SK-N-SH (cell line): ENCODE measurements around the gene NLRC5. TPM values are rescaled to one million over a fixed set of nuclear protein-coding genes. Genes with fewer than 3 reads are reported as not detected.

Experiments used
- CTCF ChIA-PET: fragments of 300-600, 350-600 bp; formaldehyde crosslinking; extraction: SDS; loops from one replicate; lab custom pipeline; 2021; lab: Yijun Ruan, JAX
- POLR2A ChIA-PET: fragments of 350-600 bp; sonication (Branson Sonifier 250); formaldehyde crosslinking; extraction: SDS; loops from one replicate; lab custom pipeline; 2020; ENCODE audit warnings: antibody characterized with exemption, inconsistent platforms; lab: Yijun Ruan, JAX
- DNase-seq: peaks from one replicate; pipeline ENCODE4 v3.0.0; 2012
- H2AFZ ChIP-seq: fragments of 200-600 bp; sonication (generic); 2 replicates; pipeline ENCODE4 v1.8.1; 2016; ENCODE audit warnings: antibody characterized with exemption, mild to moderate bottlenecking, low read depth
- H3F3A ChIP-seq: fragments of 200-600 bp; sonication (generic); replicated peaks from 2 replicates; pipeline ENCODE3; 2016; ENCODE audit warnings: antibody characterized with exemption, mild to moderate bottlenecking; ENCODE audit not compliant: insufficient read depth
- H3K27ac ChIP-seq, 2 experiments: fragments of 200-500 bp in 1 of 2; fragments of 200-600 bp in 1 of 2; sonication (Bioruptor generic) in 1 of 2; sonication (generic), shearing (Covaris generic) in 1 of 2; 2 replicates each; pipeline versions ENCODE4 v1.5.1 to v1.6.1; 2014 to 2016; ENCODE audit warnings: low read depth in 2 of 2, inconsistent platforms in 1 of 2, low read length in 1 of 2, mild to moderate bottlenecking in 1 of 2, mixed read lengths in 1 of 2
- H3K27me3 ChIP-seq: fragments of 200-600 bp; sonication (generic), shearing (Covaris generic); 2 replicates; pipeline ENCODE4 v1.6.1; 2016; ENCODE audit warnings: mixed run types; ENCODE audit not compliant: insufficient read depth
- H3K36me3 ChIP-seq, 2 experiments: fragments of 200-500 bp in 1 of 2; fragments of 200-600 bp in 1 of 2; sonication (Bioruptor generic) in 1 of 2; sonication (generic) in 1 of 2; replicated peaks in 1 of 2; 2 replicates each; pipeline versions ENCODE3 to v1.5.1; 2014 to 2016; ENCODE audit warnings: low read length in 1 of 2, mild to moderate bottlenecking in 1 of 2; ENCODE audit not compliant: insufficient read depth in 2 of 2, control insufficient read depth in 1 of 2
- H3K4me1 ChIP-seq, 2 experiments: fragments of 200-500 bp in 1 of 2; fragments of 200-600 bp in 1 of 2; sonication (Bioruptor generic) in 1 of 2; sonication (generic), shearing (Covaris generic) in 1 of 2; 2 replicates each; pipeline versions ENCODE4 v1.5.1 to v1.6.1; 2014 to 2016; ENCODE audit warnings: low read depth in 1 of 2, low read length in 1 of 2, mixed run types in 1 of 2; ENCODE audit not compliant: insufficient read depth in 2 of 2, control insufficient read depth in 1 of 2
- H3K4me2 ChIP-seq: fragments of 200-600 bp; sonication (generic), shearing (Covaris generic); 2 replicates; pipeline ENCODE4 v1.6.1; 2017; ENCODE audit warnings: mixed run types
- H3K4me3 ChIP-seq, 2 experiments: fragments of 200-500 bp in 1 of 2; fragments of 200-600 bp in 1 of 2; sonication (Bioruptor generic) in 1 of 2; sonication (generic), shearing (Covaris generic) in 1 of 2; 2 replicates each; pipeline versions ENCODE4 v1.5.1 to v1.8.1; 2014 to 2016; ENCODE audit warnings: low read depth in 2 of 2, inconsistent platforms in 1 of 2, low read length in 1 of 2, mild to moderate bottlenecking in 1 of 2, mixed read lengths in 1 of 2, moderate library complexity in 1 of 2
- H3K79me2 ChIP-seq: fragments of 200-600 bp; sonication (generic); 2 replicates; pipeline ENCODE4 v1.8.1; 2017; ENCODE audit warnings: mild to moderate bottlenecking; ENCODE audit not compliant: insufficient read depth
- H3K9ac ChIP-seq: fragments of 200-600 bp; sonication (generic); 2 replicates; pipeline ENCODE4 v1.6.1; 2017; ENCODE audit warnings: mixed run types
- H3K9me2 ChIP-seq: fragments of 200-600 bp; sonication (generic); 2 replicates; pipeline ENCODE4 v1.6.1; 2017; ENCODE audit warnings: mixed run types
- H3K9me3 ChIP-seq: fragments of 200-600 bp; sonication (generic); 2 replicates; pipeline ENCODE4 v1.6.1; 2017; ENCODE audit warnings: mixed run types, mild to moderate bottlenecking, moderate library complexity
- H4K20me1 ChIP-seq: fragments of 200-600 bp; sonication (generic); 2 replicates; pipeline ENCODE4 v1.6.1; 2017; ENCODE audit warnings: mild to moderate bottlenecking, mixed run types; ENCODE audit not compliant: insufficient read depth
- ELF1 ChIP-seq: IDR thresholded peaks from 2 replicates; pipeline ENCODE4 v1.4.0; 2012
- EZH2phosphoT487 ChIP-seq: fragments of 200-600 bp; sonication (generic); IDR thresholded peaks from 2 replicates; pipeline ENCODE4 v1.6.1; 2017; ENCODE audit warnings: low read depth, mixed run types, mild to moderate bottlenecking, antibody characterized with exemption, moderate library complexity, borderline replicate concordance
- FOSL2 ChIP-seq: IDR thresholded peaks from 2 replicates; pipeline ENCODE4 v1.4.0; 2012; ENCODE audit warnings: low read depth, mild to moderate bottlenecking, moderate library complexity, borderline replicate concordance
- FOXJ3 ChIP-seq: sonication (generic); formaldehyde crosslinking; IDR thresholded peaks from 2 replicates; pipeline ENCODE4 v1.5.1; 2020; ENCODE audit warnings: mild to moderate bottlenecking, missing genetic modification reagents
- GABPA ChIP-seq: IDR thresholded peaks from 2 replicates; pipeline ENCODE4 v1.4.0; 2012; ENCODE audit warnings: low read depth, mild to moderate bottlenecking
- GATA2 ChIP-seq: sonication (generic); formaldehyde crosslinking; IDR thresholded peaks from 2 replicates; pipeline ENCODE4 v1.5.0; 2020; ENCODE audit warnings: mild to moderate bottlenecking, missing genetic modification reagents
- IRF3 ChIP-seq: fragments of 150-350 bp; IDR thresholded peaks from 2 replicates; pipeline ENCODE4 v1.6.1; 2016; ENCODE audit warnings: mild to moderate bottlenecking, low read depth, low read length
- JUND ChIP-seq: IDR thresholded peaks from 2 replicates; pipeline ENCODE4 v1.4.0; 2012
- MXI1 ChIP-seq: IDR thresholded peaks from 2 replicates; pipeline ENCODE4 v1.6.1; 2012; ENCODE audit warnings: mild to moderate bottlenecking, low read depth, low read length, improper control_type of control experiment
- NFIC ChIP-seq: IDR thresholded peaks from 2 replicates; pipeline ENCODE4 v1.4.0; 2012; ENCODE audit warnings: borderline replicate concordance
- PBX3 ChIP-seq: IDR thresholded peaks from 2 replicates; pipeline ENCODE4; 2012
- POLR2AphosphoS5 ChIP-seq: IDR thresholded peaks from 2 replicates; pipeline ENCODE4 v1.6.1; 2012; ENCODE audit warnings: low read depth, low read length
- REST ChIP-seq: IDR thresholded peaks from 2 replicates; pipeline ENCODE4 v1.6.1; 2012; ENCODE audit warnings: mild to moderate bottlenecking, low read depth, low read length, moderate library complexity
- SIN3A ChIP-seq: IDR thresholded peaks from 2 replicates; pipeline ENCODE4 v1.6.1; 2012; ENCODE audit warnings: low read depth, mild to moderate bottlenecking, low read length, moderate library complexity, borderline replicate concordance
- SMC3 ChIP-seq: IDR thresholded peaks from 2 replicates; pipeline ENCODE4 v1.6.1; 2012; ENCODE audit warnings: low read depth, low read length, improper control_type of control experiment
- TAF1 ChIP-seq: IDR thresholded peaks from 2 replicates; pipeline ENCODE4 v1.6.1; 2012; ENCODE audit warnings: low read depth, mild to moderate bottlenecking, low read length, moderate library complexity, borderline replicate concordance
- TCF12 ChIP-seq: IDR thresholded peaks from 2 replicates; pipeline ENCODE4 v1.4.0; 2012
- TEAD4 ChIP-seq: IDR thresholded peaks from 2 replicates; pipeline ENCODE4 v1.4.0; 2012; ENCODE audit warnings: mild to moderate bottlenecking, borderline replicate concordance; ENCODE audit not compliant: insufficient read depth
- YY1 ChIP-seq: IDR thresholded peaks from 2 replicates; pipeline ENCODE4 v1.4.0; 2012; ENCODE audit warnings: low read depth, mild to moderate bottlenecking
- ZBTB33 ChIP-seq: IDR thresholded peaks from 2 replicates; pipeline ENCODE4 v1.4.0; 2012; ENCODE audit warnings: low read depth, borderline replicate concordance
- WGBS: methylation state at CpG from one replicate; pipeline ENCODE4 v1.1.6; 2017; ENCODE audit warnings: low lambda C conversion rate; 5-methylcytosine and 5-hydroxymethylcytosine counted together
- polyA plus RNA-seq, 3 experiments: library from polyadenylated mRNA; depleted of rRNA; stranded (reverse); fragments of >200 nt; gene quantifications; 2 replicates each; pipeline ENCODE4 v1.2.3, GENCODE V29; 2012

Gene NLRC5
- polyA plus RNA-seq, 1 of the 3 experiments (the other 2 are of a cell fraction) = 6.5 TPM

GRCh38 chr16:57111420-57111819 is 122.1 kb downstream of the NLRC5 start:
- H3K27ac ChIP-seq = no peak overlapping the region

More at GRCh38 chr16:57111420-57111819, 122.1 kb downstream of the NLRC5 start:
- no peak overlapping the region for H2AFZ ChIP-seq
- H3K9ac ChIP-seq = no peak overlapping the region
- 95% methylated on average over 2 of the region's 2 CpGs for WGBS
- ChIA-PET POLR2A (interaction anchor here (0.7 kb wide), 1 partner anchor 63 kb away, joined by 3 read pairs; no protein-coding TSS in a partner anchor), CTCF (interaction anchor here (0.8 to 2.2 kb wide), 5 partner anchors 9 to 319 kb away, joined by 3 to 9 read pairs (median 3); partner anchors contain the start of gene CPNE2)
- 0 out of 2 replicates have a peak, but pooled peaks cover 2% of the 10 kb centered on the region for H4K20me1 ChIP-seq
- peaks cover 9% of the 10 kb centered on the region; the same call in 1 of the 2 replicates for H3K79me2 ChIP-seq
- no peaks in the 10 kb centered on the region for H3K27me3 ChIP-seq
- H3F3A ChIP-seq = peaks cover 4% of the 10 kb centered on the region
- H3K9me2 ChIP-seq = no peaks in the 10 kb centered on the region
- peaks cover 0 to 30% of the 10 kb centered on the region in 2 experiments; a peak in 1 of 4 replicates for H3K4me1 ChIP-seq
- no peak for DNase-seq
- H3K9me3 ChIP-seq = no peaks in the 10 kb centered on the region
- H3K36me3 ChIP-seq = peaks cover 0 to 7% of the 10 kb centered on the region in 2 experiments
- H3K4me2 ChIP-seq = no peak overlapping the region
- H3K4me3 ChIP-seq = no peak overlapping the region
- TF ChIP-seq REST (no peak), GABPA (no peak), NFIC (no peak), FOXJ3 (CRISPR knock-in tag) (no peak), POLR2AphosphoS5 (no peak), GATA2 (CRISPR knock-in tag) (no peak), YY1 (no peak), ZBTB33 (no peak), SMC3 (no peak), TAF1 (no peak), FOSL2 (no peak), TCF12 (no peak), PBX3 (no peak), IRF3 (no peak), EZH2phosphoT487 (no peak), JUND (no peak), TEAD4 (no peak), MXI1 (no peak), ELF1 (no peak), SIN3A (no peak)
